Breast epithelium (tissue), 3 donors: ENCODE data around the gene PTGES.

Experiments
- POLR2A ChIP-seq: fragments of 450-650 bp; IDR thresholded peaks from one replicate; pipeline ENCODE4 v1.6.1; 2016; ENCODE audit warnings: antibody characterized with exemption, mild to moderate bottlenecking, moderate library complexity
- POLR2AphosphoS5 ChIP-seq, 3 donors: sonication (generic); formaldehyde crosslinking; IDR thresholded peaks; one replicate each; pipeline ENCODE4 v1.6.1; 2017; ENCODE audit warnings: antibody characterized with exemption in 3 of 3
- TF ChIP-seq, protein P1 (sequence below), 3 donors: fragments of 450-650 bp; IDR thresholded peaks; one replicate each; pipeline ENCODE4 v1.5.1; 2016 to 2017; ENCODE audit warnings: antibody characterized with exemption in 3 of 3, mild to moderate bottlenecking in 3 of 3, moderate library complexity in 3 of 3

DNA sequence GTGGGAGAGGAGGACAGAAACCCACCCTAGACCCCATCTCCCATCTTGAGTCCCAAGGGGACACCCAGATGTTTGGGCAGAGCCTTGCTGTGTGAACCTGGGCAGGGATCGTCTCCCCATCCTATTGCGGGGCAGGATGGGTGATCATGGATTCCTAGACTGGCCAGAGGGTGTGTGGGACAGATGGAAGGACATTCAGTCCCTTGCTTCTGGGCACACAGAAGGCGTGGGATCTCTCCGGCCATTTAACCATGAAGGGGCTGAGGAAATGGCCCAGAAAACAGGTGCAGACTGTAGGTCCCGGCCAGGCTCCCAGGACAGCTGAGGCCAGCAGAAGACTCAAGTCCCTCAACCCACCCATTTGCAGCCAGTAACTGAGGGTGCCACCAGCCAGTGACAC, 29.9 kb downstream of the PTGES start:
- TF ChIP-seq, protein P1, sequence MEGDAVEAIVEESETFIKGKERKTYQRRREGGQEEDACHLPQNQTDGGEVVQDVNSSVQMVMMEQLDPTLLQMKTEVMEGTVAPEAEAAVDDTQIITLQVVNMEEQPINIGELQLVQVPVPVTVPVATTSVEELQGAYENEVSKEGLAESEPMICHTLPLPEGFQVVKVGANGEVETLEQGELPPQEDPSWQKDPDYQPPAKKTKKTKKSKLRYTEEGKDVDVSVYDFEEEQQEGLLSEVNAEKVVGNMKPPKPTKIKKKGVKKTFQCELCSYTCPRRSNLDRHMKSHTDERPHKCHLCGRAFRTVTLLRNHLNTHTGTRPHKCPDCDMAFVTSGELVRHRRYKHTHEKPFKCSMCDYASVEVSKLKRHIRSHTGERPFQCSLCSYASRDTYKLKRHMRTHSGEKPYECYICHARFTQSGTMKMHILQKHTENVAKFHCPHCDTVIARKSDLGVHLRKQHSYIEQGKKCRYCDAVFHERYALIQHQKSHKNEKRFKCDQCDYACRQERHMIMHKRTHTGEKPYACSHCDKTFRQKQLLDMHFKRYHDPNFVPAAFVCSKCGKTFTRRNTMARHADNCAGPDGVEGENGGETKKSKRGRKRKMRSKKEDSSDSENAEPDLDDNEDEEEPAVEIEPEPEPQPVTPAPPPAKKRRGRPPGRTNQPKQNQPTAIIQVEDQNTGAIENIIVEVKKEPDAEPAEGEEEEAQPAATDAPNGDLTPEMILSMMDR (IDR thresholded peaks at IDR 0.05), result no peak
- no peak for TF ChIP-seq POLR2A
- no peak for TF ChIP-seq POLR2AphosphoS5 (IDR thresholded peaks at IDR 0.05)
